A673 (cell line): ENCODE measurements around the gene NTRK3.

Experiments
- CTCF ChIP-seq: fragments of 300-800, 200-600 bp; sonication (generic); conservative IDR thresholded peaks from 2 replicates; pipeline ENCODE4 v1.5.1; 2017; ENCODE audit warnings: low read depth, mild to moderate bottlenecking, antibody characterized with exemption, low read length, moderate library complexity, mixed read lengths
- EZH2 ChIP-seq: fragments of 200-600 bp; sonication (generic); IDR thresholded peaks from 2 replicates; pipeline ENCODE4 v1.6.1; 2017; ENCODE audit warnings: borderline replicate concordance, low read depth, mild to moderate bottlenecking, mixed read lengths, antibody characterized with exemption, low read length; ENCODE audit not compliant: poor library complexity, severe bottlenecking

GRCh38 chr15:88301311-88301710, 44.8 kb upstream of the NTRK3 start:
- no peak for TF ChIP-seq CTCF
- TF ChIP-seq EZH2, result no peak
